Measurements from ENCODE around the gene TRIM22. TPM values are rescaled to one million over a fixed set of nuclear protein-coding genes. Genes with fewer than 3 reads are reported as not detected.

TRIM22 gene
- total RNA-seq, 1 experiment from 2014 or later, result 0.61 TPM

DNA sequence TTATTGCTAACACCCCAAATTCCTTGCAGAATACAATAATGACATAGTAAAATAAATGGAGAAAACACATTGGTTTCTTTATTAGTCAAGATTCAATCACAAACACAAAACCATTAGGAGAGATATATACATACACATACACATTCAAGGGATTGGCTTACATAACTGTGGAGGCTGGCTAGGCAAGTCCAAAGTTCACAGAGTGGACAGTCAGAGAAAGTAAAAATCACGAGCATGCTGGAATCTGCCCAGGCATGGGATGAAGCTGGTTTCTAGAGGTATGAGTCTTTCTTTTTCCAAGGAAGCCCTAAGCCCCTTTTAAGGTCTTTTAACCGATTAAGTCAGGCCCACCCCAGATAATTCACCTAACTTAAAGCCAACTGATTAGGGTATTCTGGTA, 33.0 kb downstream of the TRIM22 start:
- no peaks in the 10 kb centered on the region for H4K20me1 ChIP-seq (ENCODE audit: insufficient read depth)
- ChIA-PET RAD21 (ENCODE audit: low non-redundant PET in 1 of 2, low total read pairs in 2 of 2, uncharacterized antibody in 2 of 2, unreplicated experiment in 2 of 2) (no interaction called here), CTCF (no interaction called here), POLR2A (no interaction called here)
- ATAC-seq, result no peak
- no peak overlapping the region for H3K27ac ChIP-seq (ENCODE audit: low read depth, low read length)
- intact Hi-C loops (cut with micrococcal nuclease), result no loop called here
- no peak for DNase-seq (ENCODE audit: low read depth, low spot score)
- no TSS peak for BruUV-seq (replicated peaks)
- H3K27me3 ChIP-seq (ENCODE audit: insufficient read depth, low read length), result peaks cover 86% of the 10 kb centered on the region
- no peaks in the 10 kb centered on the region for H3K9me3 ChIP-seq (ENCODE audit: control insufficient read depth in 1 of 2, insufficient read depth in 1 of 2, low read depth in 1 of 2, low read length in 2 of 2)
- no peaks in the 10 kb centered on the region for H3K4me1 ChIP-seq (ENCODE audit: control insufficient read depth in 1 of 2, insufficient read depth in 2 of 2, low read length in 2 of 2)
- no peaks in the 10 kb centered on the region for H3K9me2 ChIP-seq (ENCODE audit: insufficient read depth)
- H3K36me3 ChIP-seq (ENCODE audit: control insufficient read depth in 1 of 2, insufficient read depth in 2 of 2, low read length in 2 of 2), result no peaks in the 10 kb centered on the region
- H3K4me3 ChIP-seq (replicated peaks in 1 of 2; ENCODE audit: low read depth in 1 of 2, low read length in 2 of 2), result no peak overlapping the region
- H3K79me2 ChIP-seq (ENCODE audit: insufficient read depth, low read length), result no peaks in the 10 kb centered on the region
- H3K9ac ChIP-seq (ENCODE audit: low read length), result no peak overlapping the region
- no peak for TF ChIP-seq CBX3 (IDR thresholded peaks at IDR 0.05; ENCODE audit: low read depth)
- TF ChIP-seq SP1 (IDR thresholded peaks at IDR 0.05; ENCODE audit: low read depth), result no peak
- no peak for TF ChIP-seq SRF (IDR thresholded peaks at IDR 0.05; ENCODE audit: low read depth)
- H2AFZ ChIP-seq (ENCODE audit: low read depth, low read length, poor library complexity, severe bottlenecking), result no peak overlapping the region
- no peak overlapping the region for H3K4me2 ChIP-seq (ENCODE audit: low read length)

- RAD21 ChIA-PET (ENCODE audit: low non-redundant PET in 1 of 2, low total read pairs in 2 of 2, uncharacterized antibody in 2 of 2, unreplicated experiment in 2 of 2), result no interaction called here
- peaks cover 85% of the 10 kb centered on the region for H3K27me3 ChIP-seq (ENCODE audit: insufficient read depth, low read length)
- no peak overlapping the region for H2AFZ ChIP-seq (ENCODE audit: low read depth, low read length, poor library complexity, severe bottlenecking)
- no peak overlapping the region for H3K9ac ChIP-seq (ENCODE audit: low read length)
- no peak for TF ChIP-seq TCF7L2 (IDR thresholded peaks at IDR 0.05; ENCODE audit: borderline replicate concordance, extremely low read depth, insufficient read depth, insufficient read length)
- no peak for TF ChIP-seq SIN3A (IDR thresholded peaks at IDR 0.05; ENCODE audit: low read depth)
- no peak for TF ChIP-seq CEBPB (IDR thresholded peaks at IDR 0.05; ENCODE audit: low read depth)
- no peak for TF ChIP-seq CBX3 (IDR thresholded peaks at IDR 0.05; ENCODE audit: low read depth)
- POLR2A ChIA-PET, result no interaction called here
- CTCF ChIA-PET, result no interaction called here
- H3K4me1 ChIP-seq (ENCODE audit: control insufficient read depth in 1 of 2, insufficient read depth in 2 of 2, low read length in 2 of 2), result no peaks in the 10 kb centered on the region
- H4K20me1 ChIP-seq (ENCODE audit: insufficient read depth), result no peaks in the 10 kb centered on the region
- intact Hi-C loops (cut with micrococcal nuclease), result no loop called here
- no peak overlapping the region for H3K27ac ChIP-seq (ENCODE audit: low read depth, low read length)
- H3K79me2 ChIP-seq (ENCODE audit: insufficient read depth, low read length), result no peaks in the 10 kb centered on the region
- H3K9me3 ChIP-seq (ENCODE audit: control insufficient read depth in 1 of 2, insufficient read depth in 1 of 2, low read depth in 1 of 2, low read length in 2 of 2), result no peaks in the 10 kb centered on the region
- BruUV-seq (replicated peaks), result no TSS peak
- H3K9me2 ChIP-seq (ENCODE audit: insufficient read depth), result no peaks in the 10 kb centered on the region
- DNase-seq (ENCODE audit: low read depth, low spot score) (no peak), ATAC-seq (no peak)
- no peak overlapping the region for H3K4me2 ChIP-seq (ENCODE audit: low read length)
- no peaks in the 10 kb centered on the region for H3K36me3 ChIP-seq (ENCODE audit: control insufficient read depth in 1 of 2, insufficient read depth in 2 of 2, low read length in 2 of 2)
- H3K4me3 ChIP-seq (replicated peaks in 1 of 2; ENCODE audit: low read depth in 1 of 2, low read length in 2 of 2), result no peak overlapping the region
Observed at GRCh38 chr11:5726351-5726750, 36.8 kb downstream of the TRIM22 start.

All from HCT116 (cell line).